Measurements from ENCODE around the gene RBFOX2.
A peak's percentile ranks its signal among the peaks of the same experiment; 100 is the strongest.
"Not testable (repeated sequence)": the region's sequence is repeated elsewhere in the genome, so short reads cannot be mapped to it uniquely, and the experiment has no call there.

The RBFOX2 gene

GRCh38 chr22:36039125-36039524 lies 10.5 kb upstream of the RBFOX2 start:
- no peak for DNase-seq

GRCh38 chr22:36037102-36037758 lies 8.6 kb upstream of the RBFOX2 start:
- DNase-seq = no peak

GRCh38 chr22:36036167-36036624 lies 7.6 kb upstream of the RBFOX2 start:
- peak; percentile 8 for DNase-seq

- DNase-seq = no peak
Observed at GRCh38 chr22:36032611-36033010, 4.0 kb upstream of the RBFOX2 start.

- no peak for DNase-seq
Observed at GRCh38 chr22:36029406-36029755, 757 bp upstream of the RBFOX2 start.

- no peak for DNase-seq
Observed at GRCh38 chr22:36027935-36028645, 534 bp downstream of the RBFOX2 start.

GRCh38 chr22:36027579-36027934 lies 1.1 kb downstream of the RBFOX2 start:
- no peak for DNase-seq

- no peak for DNase-seq
Observed at GRCh38 chr22:36026741-36027140, 1.9 kb downstream of the RBFOX2 start.

- no peak for DNase-seq
Observed at GRCh38 chr22:36022697-36023096, 5.9 kb downstream of the RBFOX2 start.

- DNase-seq = no peak
Observed at GRCh38 chr22:36022162-36022561, 6.5 kb downstream of the RBFOX2 start.

GRCh38 chr22:36021606-36022153 lies 6.9 kb downstream of the RBFOX2 start:
- no peak for DNase-seq

GRCh38 chr22:36020865-36021264 lies 7.8 kb downstream of the RBFOX2 start:
- not testable (repeated sequence) for DNase-seq

GRCh38 chr22:36017651-36018091 lies 11.0 kb downstream of the RBFOX2 start:
- no peak for DNase-seq

GRCh38 chr22:36016684-36017083 lies 11.9 kb downstream of the RBFOX2 start:
- no peak for DNase-seq

GRCh38 chr22:36015811-36016529 lies 12.7 kb downstream of the RBFOX2 start:
- no peak for DNase-seq

GRCh38 chr22:36015155-36015810 lies 13.3 kb downstream of the RBFOX2 start:
- DNase-seq = no peak

- DNase-seq = no peak
Observed at GRCh38 chr22:36014546-36015074, 14.0 kb downstream of the RBFOX2 start.

- no peak for DNase-seq
Observed at GRCh38 chr22:36012332-36012731, 16.3 kb downstream of the RBFOX2 start.

- no peak for DNase-seq
Observed at GRCh38 chr22:36010882-36011281, 17.7 kb downstream of the RBFOX2 start.

GRCh38 chr22:36010090-36010489 lies 18.5 kb downstream of the RBFOX2 start:
- DNase-seq = no peak

- no peak for DNase-seq
Observed at GRCh38 chr22:36009085-36009484, 19.5 kb downstream of the RBFOX2 start.

- DNase-seq = no peak
Observed at GRCh38 chr22:36008565-36008964, 20.1 kb downstream of the RBFOX2 start.

- no peak for DNase-seq
Observed at GRCh38 chr22:36008131-36008530, 20.5 kb downstream of the RBFOX2 start.

All from MV-4-11 (cell line).